HepG2 (cell line): ENCODE data around the gene NAP1L4. TPM values are rescaled to one million over a fixed set of nuclear protein-coding genes. Genes with fewer than 3 reads are reported as not detected.

Source experiments
- ATAC-seq: fragments of 200-7000 bp; cut with Tn5 transposase; 3 replicates; pipeline ENCODE4 v1.9.1; 2020; ENCODE audit warnings: mild to moderate bottlenecking, moderate library complexity
- BruUV-seq: library from RNA; stranded (reverse); fragments of 400-500 nt; replicated peaks from 2 replicates; lab custom pipeline; 2021; lab: Mats Ljungman, UMichigan
- CTCF ChIA-PET: fragments of 300-600 bp; formaldehyde crosslinking; extraction: SDS; loops from one replicate; lab custom pipeline; 2021; ENCODE audit warnings: low total read pairs, inconsistent platforms, low intra/inter-chr PET ratio; lab: Yijun Ruan, JAX
- POLR2A ChIA-PET: fragments of 350-600 bp; sonication (Branson Sonifier 250); formaldehyde crosslinking; loops from one replicate; lab custom pipeline; 2020; ENCODE audit warnings: antibody characterized with exemption, inconsistent platforms; lab: Yijun Ruan, JAX
- DNase-seq: peaks from one replicate; pipeline ENCODE4 v3.0.0-alpha.2; 2015; ENCODE audit warnings: low spot score
- FAIRE-seq: peaks from 3 replicates; lab custom pipeline; 2011; peaks lifted over from hg19 to GRCh38; lab: Jason Lieb, UNC
- H2AFZ ChIP-seq: one replicate; pipeline ENCODE4 v1.6.1; 2011; ENCODE audit warnings: low read length, inconsistent platforms
- H3K27ac ChIP-seq: fragments of 300-600 bp; 3 replicates; pipeline ENCODE4 v1.8.0; 2011; ENCODE audit warnings: mixed run types, mild to moderate bottlenecking, mixed read lengths, low read length, inconsistent platforms; ENCODE audit not compliant: insufficient read depth; ENCODE audit errors: extremely low read length
- H3K27me3 ChIP-seq, 2 experiments: fragments of 200-600 bp in 1 of 2; 2 replicates in 1 of 2; 3 replicates in 1 of 2; pipeline versions ENCODE4 v1.6.0 to v1.8.0; 2011; ENCODE audit warnings: low read length in 2 of 2, mild to moderate bottlenecking in 2 of 2, moderate library complexity in 2 of 2, inconsistent platforms in 1 of 2; ENCODE audit not compliant: insufficient read depth in 2 of 2, control insufficient read depth in 1 of 2
- H3K36me3 ChIP-seq, 2 experiments: fragments of 200-600 bp in 1 of 2; replicated peaks in 1 of 2; 2 replicates in 1 of 2; 3 replicates in 1 of 2; pipeline versions ENCODE4 v1.5.1 to v1.8.0; 2011; ENCODE audit warnings: low read length in 2 of 2, inconsistent platforms in 1 of 2; ENCODE audit not compliant: insufficient read depth in 2 of 2, control insufficient read depth in 1 of 2
- H3K4me1 ChIP-seq: 2 replicates; pipeline ENCODE4 v1.5.1; 2012; ENCODE audit warnings: low read length, inconsistent platforms; ENCODE audit not compliant: insufficient read depth
- H3K4me2 ChIP-seq: 2 replicates; pipeline ENCODE4 v1.6.0; 2011; ENCODE audit warnings: low read depth, low read length, inconsistent platforms
- H3K4me3 ChIP-seq, 3 experiments: fragments of 200-600 bp in 1 of 3; sonication (generic), shearing (Covaris generic) in 1 of 3; replicated peaks in 1 of 3; 2 replicates each; pipeline ENCODE4 v1.5.1; 2011 to 2016; ENCODE audit warnings: low read length in 3 of 3, inconsistent platforms in 2 of 3, low read depth in 2 of 3, mild to moderate bottlenecking in 2 of 3, control low read depth in 1 of 3, mixed read lengths in 1 of 3; ENCODE audit not compliant: insufficient read depth in 1 of 3
- H3K79me2 ChIP-seq: one replicate; pipeline ENCODE4 v1.6.1; 2011; ENCODE audit warnings: low read length, inconsistent platforms; ENCODE audit not compliant: insufficient read depth
- H3K9ac ChIP-seq: 2 replicates; pipeline ENCODE4 v1.6.0; 2011; ENCODE audit warnings: mild to moderate bottlenecking, low read depth, low read length, inconsistent platforms; ENCODE audit not compliant: insufficient read depth
- H3K9me3 ChIP-seq: 2 replicates; pipeline ENCODE4 v1.5.1; 2012; ENCODE audit warnings: mild to moderate bottlenecking, low read length
- H4K20me1 ChIP-seq: 2 replicates; pipeline ENCODE4 v1.6.0; 2011; ENCODE audit warnings: inconsistent platforms, mild to moderate bottlenecking, low read length, moderate library complexity; ENCODE audit not compliant: insufficient read depth
- ATF7 ChIP-seq, 2 experiments: fragments of 450-650 bp in 1 of 2; sonication (generic) in 1 of 2; formaldehyde crosslinking in 1 of 2; IDR thresholded peaks; 2 replicates each; pipeline versions ENCODE4 v1.4.0 to v1.6.1; 2016 to 2020; ENCODE audit warnings: antibody characterized with exemption in 1 of 2, mild to moderate bottlenecking in 1 of 2, missing genetic modification reagents in 1 of 2
- CHCHD3 ChIP-seq: sonication (generic); formaldehyde crosslinking; IDR thresholded peaks from 2 replicates; pipeline ENCODE4 v1.8.0; 2022; ENCODE audit warnings: mild to moderate bottlenecking, missing genetic modification reagents, moderate library complexity
- ISL2 ChIP-seq: sonication (generic); formaldehyde crosslinking; IDR thresholded peaks from 2 replicates; pipeline ENCODE4 v1.5.0; 2020; ENCODE audit warnings: missing genetic modification reagents
- KLF15 ChIP-seq: sonication (generic); formaldehyde crosslinking; IDR thresholded peaks from 2 replicates; pipeline ENCODE4 v1.8.1; 2023; ENCODE audit warnings: borderline replicate concordance, mild to moderate bottlenecking, inconsistent platforms, missing genetic modification reagents, mixed read lengths
- MEIS2 ChIP-seq: sonication (generic); formaldehyde crosslinking; IDR thresholded peaks from 2 replicates; pipeline ENCODE4 v1.9.0; 2021; ENCODE audit warnings: mild to moderate bottlenecking, missing genetic modification reagents
- MYNN ChIP-seq: sonication (generic); formaldehyde crosslinking; IDR thresholded peaks from 2 replicates; pipeline ENCODE4 v1.4.0; 2020; ENCODE audit warnings: mild to moderate bottlenecking, low read depth, missing genetic modification reagents
- NR2F1 ChIP-seq, 2 experiments: fragments of 450-650 bp in 1 of 2; formaldehyde crosslinking in 1 of 2; IDR thresholded peaks; 2 replicates each; pipeline versions ENCODE4 v1.5.0 to v1.6.1; 2016 to 2020; ENCODE audit warnings: mild to moderate bottlenecking in 1 of 2, missing compliant biosample characterization in 1 of 2, missing genetic modification reagents in 1 of 2, moderate library complexity in 1 of 2
- STAT5B ChIP-seq: sonication (generic); formaldehyde crosslinking; IDR thresholded peaks from 2 replicates; pipeline ENCODE4 v1.4.0; 2020; ENCODE audit warnings: missing genetic modification reagents
- YEATS2 ChIP-seq: sonication (generic); formaldehyde crosslinking; IDR thresholded peaks from 2 replicates; pipeline ENCODE4 v1.4.0; 2020; ENCODE audit warnings: missing genetic modification reagents, borderline replicate concordance
- ZBTB38 ChIP-seq: sonication (generic); formaldehyde crosslinking; IDR thresholded peaks from 2 replicates; pipeline ENCODE4 v1.5.1; 2020; ENCODE audit warnings: mild to moderate bottlenecking, missing genetic modification reagents
- ZMYM4 ChIP-seq: sonication (generic); formaldehyde crosslinking; IDR thresholded peaks from 2 replicates; pipeline ENCODE4 v1.8.1; 2023; ENCODE audit warnings: mild to moderate bottlenecking, missing genetic modification reagents
- ZNF20 ChIP-seq: sonication (generic); formaldehyde crosslinking; IDR thresholded peaks from 2 replicates; pipeline ENCODE4 v1.4.0; 2020; ENCODE audit warnings: mild to moderate bottlenecking, moderate library complexity, missing genetic modification reagents
- ZNF574 ChIP-seq: sonication (generic); formaldehyde crosslinking; IDR thresholded peaks from 2 replicates; pipeline ENCODE4 v1.4.0; 2020; ENCODE audit warnings: missing genetic modification reagents
- ZNF614 ChIP-seq: IDR thresholded peaks from 2 replicates; pipeline ENCODE4 v1.6.1; 2018; ENCODE audit warnings: missing biosample characterization, missing genetic modification reagents, inconsistent platforms, borderline replicate concordance
- ZNF660 ChIP-seq: sonication (generic); formaldehyde crosslinking; IDR thresholded peaks from 2 replicates; pipeline ENCODE4 v1.5.1; 2020; ENCODE audit warnings: mild to moderate bottlenecking, low read depth, missing genetic modification reagents, borderline replicate concordance
- ZNF768 ChIP-seq: sonication (generic); formaldehyde crosslinking; IDR thresholded peaks from 2 replicates; pipeline ENCODE4 v1.4.0; 2020; ENCODE audit warnings: missing genetic modification reagents
- WGBS: methylation state at CpG from one replicate; pipeline ENCODE4 v1.1.6; 2017; ENCODE audit warnings: low lambda C conversion rate; 5-methylcytosine and 5-hydroxymethylcytosine counted together
- in situ Hi-C: cut with HindIII; loops from 2 replicates; pipeline ENCODE4 v1.10.0; 2017; ENCODE audit warnings: low pct_unique_long_range_greater_than_20kb; ENCODE audit not compliant: extremely low pct_ligation_motif_present
- intact Hi-C: fragments of 100-400 bp; cut with micrococcal nuclease; formaldehyde crosslinking; loops from one replicate; pipeline ENCODE4 v1.10.0; 2022; ENCODE audit not compliant: unreplicated experiment
- polyA plus RNA-seq, 8 experiments: library from polyadenylated mRNA; depleted of rRNA in 3 of 8; stranded (reverse) in 7 of 8; unstranded in 1 of 8; fragments of >200 nt; fragmentation: Illumina TruSeq in 4 of 8; extraction: Trizol in 4 of 8; gene quantifications; 2 replicates each; pipeline versions ENCODE4 v1.2.1 to v1.2.3, GENCODE V29; 2011 to 2016; ENCODE audit warnings: low read depth in 4 of 8, missing spikeins in 1 of 8, mixed read lengths in 1 of 8; ENCODE audit not compliant: insufficient read depth in 1 of 8
- total RNA-seq, 5 experiments: library from RNA; depleted of rRNA; stranded (reverse); fragments of >200 nt; fragmentation: Illumina TruSeq; extraction: Trizol; gene quantifications; 2 replicates each; pipeline ENCODE4 v1.2.3, GENCODE V29; 2016; ENCODE audit warnings: low read depth in 1 of 5

The NAP1L4 gene
- total and polyA plus RNA-seq, 2 of the 13 experiments (the other 11 are each of a cell fraction or from before 2014, with no cell fraction given), result 64.0 to 186 TPM

GRCh38 chr11:2961080-2961479 is 31.0 kb downstream of the NAP1L4 start:
- Histone ChIP-seq H3K9ac (no peak overlapping the region), H2AFZ (no peak overlapping the region), H3K79me2 (peaks cover 59% of the 10 kb centered on the region), H3K4me1 (no peaks in the 10 kb centered on the region), H3K4me2 (no peak overlapping the region), H3K4me3 (no peak overlapping the region), H3K27me3 (no peaks in the 10 kb centered on the region), H3K27ac (no peak overlapping the region), H3K9me3 (no peaks in the 10 kb centered on the region), H3K36me3 (peaks cover 42 to 94% of the 10 kb centered on the region in 2 experiments), H4K20me1 (peaks cover 34% of the 10 kb centered on the region)
- intact Hi-C loops, result no loop called here
- DNase-seq (no peak), FAIRE-seq (no peak), ATAC-seq (no peak)
- 92% methylated on average over 5 of the region's 5 CpGs for WGBS
- no TSS peak for BruUV-seq
- in situ Hi-C loops, result no loop called here
- ChIA-PET CTCF (no interaction called here), POLR2A (no interaction called here)
- TF ChIP-seq KLF15 (CRISPR knock-in tag), result no peak

- POLR2A ChIA-PET, result no interaction called here
Observed at GRCh38 chr11:2960139-2960538, 32.0 kb downstream of the NAP1L4 start.

More at GRCh38 chr11:2960139-2960538, 32.0 kb downstream of the NAP1L4 start:
- no peak for TF ChIP-seq ZMYM4
- TF ChIP-seq YEATS2 (CRISPR knock-in tag), result no peak
- TF ChIP-seq ATF7 (IDR thresholded peaks at IDR 0.05), result no peak
- TF ChIP-seq ATF7 (CRISPR knock-in tag; IDR thresholded peaks at IDR 0.05), result no peak
- TF ChIP-seq ZNF614 (CRISPR knock-in tag), result no peak
- no peak for TF ChIP-seq ZNF20
- TF ChIP-seq MEIS2, result no peak
- no peak for TF ChIP-seq ZNF660 (CRISPR knock-in tag)
- TF ChIP-seq STAT5B (CRISPR knock-in tag), result no peak
- no peak for TF ChIP-seq ZBTB38
- TF ChIP-seq ZNF574 (CRISPR knock-in tag), result no peak
- TF ChIP-seq ISL2 (CRISPR knock-in tag), result no peak
- TF ChIP-seq CHCHD3 (CRISPR knock-in tag), result no peak
- TF ChIP-seq MYNN (CRISPR knock-in tag), result no peak
- no peak for TF ChIP-seq ZNF768
- TF ChIP-seq NR2F1 (CRISPR knock-in tag; IDR thresholded peaks at IDR 0.05), result no peak
- no peaks in the 10 kb centered on the region for H3K4me1 ChIP-seq
- WGBS, result 98% methylated on average over 7 of the region's 7 CpGs
- in situ Hi-C loops, result no loop called here
- ATAC-seq (no peak), DNase-seq (no peak), FAIRE-seq (no peak)
- H3K36me3 ChIP-seq, result peaks cover 43 to 94% of the 10 kb centered on the region in 2 experiments
- no peak overlapping the region for H3K4me2 ChIP-seq
- peaks cover 51% of the 10 kb centered on the region for H3K79me2 ChIP-seq
- no TSS peak for BruUV-seq
- intact Hi-C loops, result no loop called here
- no peak overlapping the region for H3K27ac ChIP-seq
- H2AFZ ChIP-seq, result no peak overlapping the region
- H4K20me1 ChIP-seq, result peaks cover 28% of the 10 kb centered on the region
- H3K27me3 ChIP-seq, result no peaks in the 10 kb centered on the region
- H3K4me3 ChIP-seq, result no peak overlapping the region
- no peak overlapping the region for H3K9ac ChIP-seq
- H3K9me3 ChIP-seq, result no peaks in the 10 kb centered on the region
- CTCF ChIA-PET, result no interaction called here
